AG04450 (cell line): Measurements from ENCODE around the gene KCNIP1. TPM values are rescaled to one million over a fixed set of nuclear protein-coding genes. Genes with fewer than 3 reads are reported as not detected.

Experiments
- CTCF ChIA-PET: fragments of 300-600, 350-600 bp; formaldehyde crosslinking; extraction: SDS; loops from one replicate; lab custom pipeline; 2022; ENCODE audit warnings: antibody characterized with exemption, inconsistent platforms; lab: Charles Lee
- POLR2A ChIA-PET: fragments of 350-600 bp; formaldehyde crosslinking; extraction: SDS; loops from one replicate; lab custom pipeline; 2021; ENCODE audit warnings: antibody characterized with exemption, inconsistent platforms; lab: Yijun Ruan, JAX
- DNase-seq: peaks from one replicate; pipeline ENCODE4 v3.0.0-alpha.2; 2011; ENCODE audit warnings: low read depth, low spot score
- H3K27ac ChIP-seq: one replicate; pipeline ENCODE4 v1.5.1; 2012; ENCODE audit warnings: low read depth, low read length, control low read depth
- H3K27me3 ChIP-seq: one replicate; pipeline ENCODE4 v1.6.0; 2012; ENCODE audit warnings: low read length; ENCODE audit not compliant: control insufficient read depth, insufficient read depth
- H3K4me3 ChIP-seq: 2 replicates; pipeline ENCODE4 v1.5.1; 2011; ENCODE audit warnings: mild to moderate bottlenecking, low read depth, low read length, control low read depth
- H3K9me3 ChIP-seq: 2 replicates; pipeline ENCODE4 v1.5.1; 2012; ENCODE audit warnings: low read length; ENCODE audit not compliant: control insufficient read depth, insufficient read depth
- CTCF ChIP-seq: IDR thresholded peaks from 2 replicates; pipeline ENCODE4 v1.5.1; 2011; ENCODE audit warnings: low read depth, low read length, control low read depth, inconsistent platforms
- polyA plus RNA-seq: library from polyadenylated mRNA; depleted of rRNA; stranded (reverse); fragments of >200 nt; gene quantifications from 2 replicates; pipeline ENCODE4 v1.2.3, GENCODE V29; 2011

KCNIP1 gene
- polyA plus RNA-seq, 1 experiment, result not detected

GRCh38 chr5:170484847-170485615 is 18.8 kb upstream of the KCNIP1 start:
- ChIA-PET POLR2A (no interaction called here), CTCF (interaction anchor here (0.5 kb wide), 1 partner anchor 219 kb away, joined by 7 read pairs; no protein-coding TSS in a partner anchor)
- DNase-seq, result no peak

GRCh38 chr5:170485616-170485911 is 18.3 kb upstream of the KCNIP1 start:
- Histone ChIP-seq H3K27me3 (no peaks in the 10 kb centered on the region), H3K4me3 (no peak overlapping the region), H3K27ac (no peak overlapping the region), H3K9me3 (no peaks in the 10 kb centered on the region)
- no peak for TF ChIP-seq CTCF
- POLR2A ChIA-PET, result no interaction called here
- CTCF ChIA-PET, result interaction anchor here (0.5 kb wide), 1 partner anchor 219 kb away, joined by 7 read pairs; no protein-coding TSS in a partner anchor
- DNase-seq, result no peak

More at GRCh38 chr5:170484847-170485615, 18.8 kb upstream of the KCNIP1 start:
- no peak for TF ChIP-seq CTCF
- H3K9me3 ChIP-seq, result no peaks in the 10 kb centered on the region
- no peaks in the 10 kb centered on the region for H3K27me3 ChIP-seq
- no peak overlapping the region for H3K27ac ChIP-seq
- H3K4me3 ChIP-seq, result no peak overlapping the region

DNA sequence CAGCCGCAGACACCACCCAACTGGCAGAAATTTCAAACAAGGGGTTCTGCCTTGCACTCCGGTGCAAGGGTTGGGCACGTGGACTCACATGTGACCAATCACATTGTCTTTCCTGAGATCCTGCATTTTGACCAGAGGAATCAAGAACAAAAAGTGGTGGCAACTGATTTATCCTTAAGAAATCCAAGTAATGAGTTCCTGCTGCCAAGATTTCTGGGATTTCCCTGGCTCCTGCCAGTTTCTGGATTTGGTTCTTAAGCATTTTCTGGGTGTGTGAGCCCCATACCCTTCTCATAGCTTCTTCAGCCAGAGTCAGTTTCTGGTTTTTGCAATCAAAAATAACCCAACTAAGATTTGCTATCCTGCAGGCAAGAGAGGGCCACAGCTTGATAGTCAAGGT is 17.4 kb upstream of the KCNIP1 start:
- H3K9me3 ChIP-seq, result no peaks in the 10 kb centered on the region
- H3K27me3 ChIP-seq, result no peaks in the 10 kb centered on the region
- H3K4me3 ChIP-seq, result no peak overlapping the region
- H3K27ac ChIP-seq, result no peak overlapping the region
- ChIA-PET CTCF (interaction anchor here (0.5 to 1.8 kb wide), 2 partner anchors 147 to 219 kb away, joined by 5 to 10 read pairs; no protein-coding TSS in a partner anchor), POLR2A (no interaction called here)
- no peak for DNase-seq
- no peak for TF ChIP-seq CTCF

GRCh38 chr5:170488570-170488969 is 15.2 kb upstream of the KCNIP1 start:
- no peak overlapping the region for H3K27ac ChIP-seq
- H3K4me3 ChIP-seq, result no peak overlapping the region
- CTCF ChIA-PET, result interaction anchor here (1.8 kb wide), 1 partner anchor 145 kb away, joined by 5 read pairs; no protein-coding TSS in a partner anchor
- POLR2A ChIA-PET, result no interaction called here
- no peak for TF ChIP-seq CTCF
- H3K27me3 ChIP-seq, result no peaks in the 10 kb centered on the region
- H3K9me3 ChIP-seq, result no peaks in the 10 kb centered on the region
- no peak for DNase-seq

DNA sequence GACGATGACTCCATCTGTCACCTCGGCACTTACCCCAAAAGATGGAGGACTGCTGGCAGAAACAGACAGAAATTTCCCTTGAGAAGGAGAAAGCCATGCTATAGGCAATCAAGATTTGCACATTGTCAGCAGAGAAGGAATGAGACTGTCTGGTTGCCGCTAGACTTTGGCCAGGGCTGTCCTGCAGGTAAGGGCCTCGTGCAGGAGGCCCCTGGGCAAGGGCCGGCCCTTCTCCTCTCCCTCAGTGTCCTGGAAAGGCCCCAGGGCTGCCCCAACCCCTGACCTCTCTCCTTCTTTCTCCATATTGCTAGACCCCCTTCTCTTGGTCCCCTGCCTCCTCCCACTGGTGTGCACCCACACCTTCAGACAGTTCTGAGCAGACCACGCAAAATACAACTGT is 14.6 kb upstream of the KCNIP1 start:
- ChIA-PET CTCF (no interaction called here), POLR2A (no interaction called here)
- DNase-seq, result no peak
- H3K27ac ChIP-seq, result no peak overlapping the region
- no peak overlapping the region for H3K4me3 ChIP-seq
- H3K9me3 ChIP-seq, result no peaks in the 10 kb centered on the region; the same call in 1 of the 2 replicates
- no peaks in the 10 kb centered on the region for H3K27me3 ChIP-seq
- no peak for TF ChIP-seq CTCF
